ENCODE data around the gene SCML1. TPM values are rescaled to one million over a fixed set of nuclear protein-coding genes. Genes with fewer than 3 reads are reported as not detected.

Gene SCML1
- total and polyA plus RNA-seq, 2 donors (not counting 1 experiment from before 2014, with no cell fraction given): 11.4 to 22.7 TPM

GRCh38 chrX:17736478-17736855 lies 826 bp upstream of the SCML1 start:
- TF ChIP-seq EZH2 (IDR thresholded peaks at IDR 0.05; ENCODE audit: low read length, missing control alignments) (no peak), CTCF (conservative IDR thresholded peaks at IDR 0.05 in 1 of 2, IDR thresholded peaks at IDR 0.05 in 1 of 2; ENCODE audit: low read depth in 1 of 2, low read length in 2 of 2) (no peak)
- Histone ChIP-seq H3K9ac (ENCODE audit: insufficient read depth, low read length) (no peak overlapping the region), H3K4me1 (ENCODE audit: control insufficient read depth, extremely low read depth, insufficient read depth, low read length) (no peaks in the 10 kb centered on the region), H3K79me2 (ENCODE audit: control insufficient read depth, insufficient read depth, low read length) (peaks cover 27% of the 10 kb centered on the region), H3K4me2 (ENCODE audit: extremely low read depth, insufficient read depth, low read length) (no peak overlapping the region), H3K27ac (ENCODE audit: insufficient read depth, low read length) (peak overlapping the region; percentile 67), H3K4me3 (replicated peaks in 1 of 4; ENCODE audit: control extremely low read depth in 1 of 4, insufficient read depth in 1 of 4, low read depth in 3 of 4, low read length in 4 of 4) (peak overlapping the region; percentile 31 to 62 (median 48)), H2AFZ (ENCODE audit: low read length) (no peak overlapping the region), H3K9me3 (ENCODE audit: control insufficient read depth, insufficient read depth, low read depth, low read length) (no peaks in the 10 kb centered on the region), H3K27me3 (ENCODE audit: control insufficient read depth, insufficient read depth, low read length) (no peaks in the 10 kb centered on the region), H3K36me3 (ENCODE audit: control insufficient read depth, insufficient read depth, low read length) (no peaks in the 10 kb centered on the region), H4K20me1 (ENCODE audit: control insufficient read depth, extremely low read depth, insufficient read depth, low read length) (no peaks in the 10 kb centered on the region)
- DNase-seq (ENCODE audit: low read depth in 2 of 2): no peak

- no peak for TF ChIP-seq EZH2 (IDR thresholded peaks at IDR 0.05; ENCODE audit: low read length, missing control alignments)
- TF ChIP-seq CTCF (conservative IDR thresholded peaks at IDR 0.05 in 1 of 2, IDR thresholded peaks at IDR 0.05 in 1 of 2; ENCODE audit: low read depth in 1 of 2, low read length in 2 of 2): no peak
- Histone ChIP-seq H3K4me3 (replicated peaks in 1 of 4; ENCODE audit: control extremely low read depth in 1 of 4, insufficient read depth in 1 of 4, low read depth in 3 of 4, low read length in 4 of 4) (peak overlapping the region; percentile 69 to 84 (median 78)), H3K4me1 (ENCODE audit: control insufficient read depth, extremely low read depth, insufficient read depth, low read length) (no peaks in the 10 kb centered on the region), H3K27ac (ENCODE audit: insufficient read depth, low read length) (peak overlapping the region; percentile 96), H3K36me3 (ENCODE audit: control insufficient read depth, insufficient read depth, low read length) (no peaks in the 10 kb centered on the region), H3K4me2 (ENCODE audit: extremely low read depth, insufficient read depth, low read length) (peak overlapping the region; percentile 15), H3K9me3 (ENCODE audit: control insufficient read depth, insufficient read depth, low read depth, low read length) (no peaks in the 10 kb centered on the region), H3K9ac (ENCODE audit: insufficient read depth, low read length) (peak overlapping the region; percentile 94), H4K20me1 (ENCODE audit: control insufficient read depth, extremely low read depth, insufficient read depth, low read length) (no peaks in the 10 kb centered on the region), H2AFZ (ENCODE audit: low read length) (peak overlapping the region; percentile 35), H3K79me2 (ENCODE audit: control insufficient read depth, insufficient read depth, low read length) (peaks cover 29% of the 10 kb centered on the region), H3K27me3 (ENCODE audit: control insufficient read depth, insufficient read depth, low read length) (no peaks in the 10 kb centered on the region)
- no peak for DNase-seq (ENCODE audit: low read depth in 2 of 2)
Measured at GRCh38 chrX:17737710-17737985, 355 bp downstream of the SCML1 start.

DNA sequence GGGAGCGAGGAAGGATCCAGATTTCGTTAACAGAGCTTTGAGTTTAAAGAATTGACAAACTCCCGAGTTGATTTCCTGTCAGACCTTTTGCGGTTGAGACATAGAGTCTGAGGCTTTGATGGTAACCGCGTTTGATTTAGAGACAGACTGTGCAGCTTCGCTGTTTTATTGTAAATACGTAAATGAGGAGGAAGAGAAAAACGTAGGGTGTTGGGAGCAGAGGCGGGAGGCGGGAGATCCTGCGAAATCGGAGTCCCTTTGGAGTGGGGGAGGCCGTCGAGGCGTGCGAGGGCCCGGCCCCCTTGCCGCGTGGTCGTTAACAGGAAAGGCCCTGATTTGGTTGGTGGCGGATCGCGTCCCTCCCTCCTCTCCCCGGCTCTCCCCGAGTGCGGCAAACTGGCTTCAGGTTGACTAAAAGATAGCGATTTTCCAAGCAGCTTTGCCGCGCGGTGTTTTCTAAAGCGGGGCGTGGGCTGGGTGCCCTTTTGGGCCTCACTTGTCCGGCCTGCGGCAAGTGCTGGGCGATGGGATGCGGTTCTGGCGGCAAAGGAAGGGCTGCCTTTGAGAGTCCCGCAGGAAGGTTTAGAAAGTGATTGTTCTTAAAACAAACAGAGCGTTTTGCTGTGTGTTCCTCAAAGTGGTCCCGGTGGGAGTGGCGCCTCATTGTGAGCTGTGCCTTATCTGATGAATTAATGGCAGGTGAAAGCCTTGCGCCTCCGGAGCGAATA lies 857 bp downstream of the SCML1 start:
- peak overlapping the region; percentile 69 to 84 (median 78) for H3K4me3 ChIP-seq (replicated peaks in 1 of 4; ENCODE audit: control extremely low read depth in 1 of 4, insufficient read depth in 1 of 4, low read depth in 3 of 4, low read length in 4 of 4)
- H3K9ac ChIP-seq (ENCODE audit: insufficient read depth, low read length): peak overlapping the region; percentile 94
- H3K27ac ChIP-seq (ENCODE audit: insufficient read depth, low read length): peak overlapping the region; percentile 96
- peak; percentile 12 to 52 for DNase-seq (ENCODE audit: low read depth in 2 of 2)
- TF ChIP-seq EZH2 (IDR thresholded peaks at IDR 0.05; ENCODE audit: low read length, missing control alignments) (no peak), CTCF (conservative IDR thresholded peaks at IDR 0.05 in 1 of 2, IDR thresholded peaks at IDR 0.05 in 1 of 2; ENCODE audit: low read depth in 1 of 2, low read length in 2 of 2) (no peak)
- no peaks in the 10 kb centered on the region for H3K27me3 ChIP-seq (ENCODE audit: control insufficient read depth, insufficient read depth, low read length)
- peaks cover 29% of the 10 kb centered on the region for H3K79me2 ChIP-seq (ENCODE audit: control insufficient read depth, insufficient read depth, low read length)
- H3K4me2 ChIP-seq (ENCODE audit: extremely low read depth, insufficient read depth, low read length): peak overlapping the region; percentile 58
- no peaks in the 10 kb centered on the region for H4K20me1 ChIP-seq (ENCODE audit: control insufficient read depth, extremely low read depth, insufficient read depth, low read length)
- H2AFZ ChIP-seq (ENCODE audit: low read length): no peak overlapping the region
- no peaks in the 10 kb centered on the region for H3K4me1 ChIP-seq (ENCODE audit: control insufficient read depth, extremely low read depth, insufficient read depth, low read length)
- no peaks in the 10 kb centered on the region for H3K9me3 ChIP-seq (ENCODE audit: control insufficient read depth, insufficient read depth, low read depth, low read length)
- H3K36me3 ChIP-seq (ENCODE audit: control insufficient read depth, insufficient read depth, low read length): no peaks in the 10 kb centered on the region

Data from fibroblast of lung (primary cell).